Measurements from ENCODE around the gene ZNF248.
"Not testable (repeated sequence)": the region's sequence is repeated elsewhere in the genome, so short reads cannot be mapped to it uniquely, and the experiment has no call there.

ZNF248 gene

DNA sequence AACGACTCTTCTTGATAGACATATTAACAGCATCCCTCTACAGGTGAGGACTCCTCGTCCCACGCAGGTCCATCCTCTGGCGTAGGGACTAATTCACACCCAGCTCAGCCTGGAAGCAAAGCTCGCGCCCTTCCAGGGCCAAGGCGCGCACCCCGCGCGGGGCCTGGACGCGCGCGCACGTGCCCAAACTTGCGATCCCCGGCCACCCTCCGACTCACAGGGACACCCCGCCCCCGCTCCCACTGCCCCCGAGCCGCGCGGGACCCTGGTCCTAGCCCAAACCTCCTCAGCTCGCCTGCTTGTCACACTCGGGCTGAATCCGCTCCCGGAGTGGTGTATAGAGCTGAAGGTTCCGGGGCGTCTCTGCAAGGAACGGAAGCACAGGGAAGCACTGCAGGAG is 76.9 kb downstream of the ZNF248 start:
- no peaks in the 10 kb centered on the region for H3K27me3 Mint-ChIP-seq
- peaks cover 17% of the 10 kb centered on the region for H3K36me3 Mint-ChIP-seq
- peaks cover 10% of the 10 kb centered on the region for H3K9me3 Mint-ChIP-seq
- ATAC-seq: no peak
- no peak overlapping the region for H3K4me3 Mint-ChIP-seq
- H3K27ac Mint-ChIP-seq: no peak overlapping the region
- H3K4me1 Mint-ChIP-seq: no peaks in the 10 kb centered on the region

DNA sequence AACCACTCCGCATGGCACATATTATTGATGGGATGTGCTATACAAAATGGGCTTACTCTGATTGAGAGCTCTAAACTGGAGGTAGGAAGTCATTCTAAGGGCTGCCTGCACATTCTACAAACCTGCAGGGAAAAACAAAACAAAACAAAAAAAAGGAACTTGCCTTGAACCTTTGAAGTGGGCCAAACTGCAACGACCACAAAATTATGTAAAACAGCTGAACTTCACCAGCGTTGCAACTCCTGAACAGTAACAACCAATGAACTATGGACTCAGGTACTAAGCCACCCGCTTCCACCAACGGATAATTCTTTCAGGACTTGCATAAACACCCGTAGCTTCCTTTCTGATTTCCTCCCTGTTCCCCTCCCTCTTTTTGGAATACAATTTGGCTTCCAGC is 80.4 kb downstream of the ZNF248 start:
- Mint-ChIP-seq H3K27me3 (no peaks in the 10 kb centered on the region), H3K27ac (no peak overlapping the region), H3K36me3 (peaks cover 2% of the 10 kb centered on the region), H3K4me1 (no peaks in the 10 kb centered on the region), H3K4me3 (no peak overlapping the region), H3K9me3 (peaks cover 4% of the 10 kb centered on the region)
- no peak for ATAC-seq

DNA sequence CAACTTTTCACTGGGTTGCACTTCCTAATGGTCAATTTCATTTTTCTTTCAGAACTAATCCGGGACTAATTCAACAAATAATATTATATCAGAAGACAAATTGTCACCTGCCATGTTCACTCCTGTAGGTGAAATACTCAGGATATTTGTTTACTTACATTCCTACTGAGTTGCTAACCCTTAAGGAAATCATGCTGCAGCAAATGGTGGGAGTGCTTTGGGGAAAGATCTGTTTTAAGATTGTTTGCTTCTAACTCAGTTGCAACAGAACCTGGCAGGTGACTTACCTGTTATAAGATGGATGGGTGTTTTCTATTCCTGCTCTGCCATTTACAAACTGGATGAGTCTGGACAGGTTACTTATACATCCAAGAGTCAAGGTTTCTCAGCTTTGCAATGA is 81.8 kb downstream of the ZNF248 start:
- Mint-ChIP-seq H3K27ac (no peak overlapping the region), H3K9me3 (peaks cover 3% of the 10 kb centered on the region), H3K4me1 (no peaks in the 10 kb centered on the region), H3K4me3 (no peak overlapping the region), H3K36me3 (no peaks in the 10 kb centered on the region), H3K27me3 (no peaks in the 10 kb centered on the region)
- no peak for ATAC-seq

DNA sequence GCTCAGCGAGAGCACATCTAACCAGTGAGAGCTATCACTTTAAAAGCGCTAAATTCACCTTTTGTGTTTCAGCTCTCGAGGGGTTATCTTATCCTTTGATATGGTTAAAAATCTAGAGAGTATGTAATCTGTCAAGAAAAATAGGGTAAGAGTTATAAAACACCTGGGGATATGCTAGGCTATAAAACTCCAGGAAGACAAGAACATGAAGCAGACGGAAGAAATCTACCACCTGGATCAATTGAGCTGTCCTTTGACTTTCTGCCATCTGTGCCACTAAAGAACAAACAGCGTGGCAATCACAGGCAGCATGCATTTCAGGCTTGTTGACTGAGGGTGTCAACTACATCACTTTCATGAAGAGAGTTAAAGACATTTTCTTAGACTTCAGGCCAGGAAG is 83.1 kb downstream of the ZNF248 start:
- Mint-ChIP-seq H3K4me1 (no peaks in the 10 kb centered on the region), H3K4me3 (no peak overlapping the region), H3K36me3 (no peaks in the 10 kb centered on the region), H3K9me3 (peaks cover 3% of the 10 kb centered on the region), H3K27ac (no peak overlapping the region), H3K27me3 (no peaks in the 10 kb centered on the region)
- no peak for ATAC-seq

DNA sequence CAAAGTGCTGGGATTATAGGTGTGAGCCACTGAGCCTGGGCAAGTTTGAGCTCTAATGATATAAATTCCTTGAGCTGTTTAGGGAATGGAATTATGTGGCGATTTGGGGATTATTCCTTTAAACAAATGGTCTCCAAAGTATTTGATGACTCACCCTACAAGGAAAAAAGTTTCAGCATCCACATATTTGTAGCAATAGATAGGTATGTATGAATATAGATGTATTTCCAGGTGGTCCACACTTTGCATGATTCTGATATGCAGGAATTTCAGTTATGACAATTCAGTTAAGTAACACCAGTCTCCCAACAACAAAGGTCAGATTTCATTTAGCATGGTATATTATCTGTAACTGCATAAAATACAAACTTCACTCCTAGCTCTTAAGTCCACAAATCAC is 92.2 kb downstream of the ZNF248 start:
- Mint-ChIP-seq H3K27ac (no peak overlapping the region), H3K36me3 (peaks cover 50% of the 10 kb centered on the region), H3K9me3 (peaks cover 30% of the 10 kb centered on the region), H3K27me3 (no peaks in the 10 kb centered on the region), H3K4me1 (no peaks in the 10 kb centered on the region), H3K4me3 (no peak overlapping the region)
- no peak for ATAC-seq

DNA sequence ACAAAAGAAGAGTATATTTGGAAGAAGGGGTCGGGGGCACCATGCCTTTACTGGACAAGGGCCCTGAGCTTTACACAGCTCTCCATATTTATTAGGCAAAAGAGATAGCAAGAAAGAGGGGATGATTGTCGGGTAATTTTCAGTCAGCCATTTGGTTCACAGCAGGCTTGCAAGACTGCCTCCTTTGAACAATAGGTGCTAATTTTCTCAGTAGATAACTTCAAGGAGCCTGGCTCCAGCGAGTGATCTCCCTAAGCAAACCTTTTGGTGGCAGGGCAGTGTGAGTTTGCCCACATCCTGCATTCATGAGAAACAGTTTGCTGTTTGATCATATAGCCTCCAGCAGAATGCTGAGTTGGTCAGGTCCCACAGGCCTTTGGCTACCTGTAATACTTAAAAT is 94.3 kb downstream of the ZNF248 start:
- H3K4me3 Mint-ChIP-seq: no peak overlapping the region

DNA sequence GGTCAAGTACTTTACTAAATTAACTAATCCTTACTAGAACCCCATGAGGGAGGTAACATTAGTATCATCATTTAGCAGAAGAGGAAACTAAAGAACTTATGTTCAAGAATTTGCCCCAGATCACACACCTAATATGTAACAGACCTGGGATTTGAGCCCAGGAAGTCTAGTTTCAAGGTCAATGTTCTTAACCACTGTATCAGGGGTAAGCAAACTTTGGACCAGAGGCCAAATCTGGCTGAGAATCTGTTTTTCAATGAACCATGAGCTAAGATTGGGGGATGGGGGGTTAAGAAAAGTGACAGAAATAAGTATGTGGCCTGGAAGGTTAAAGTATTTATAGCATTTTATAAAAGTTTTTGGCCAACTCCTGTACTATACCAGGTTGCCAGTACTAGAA is 95.1 kb downstream of the ZNF248 start:
- peaks cover 40% of the 10 kb centered on the region for H3K36me3 Mint-ChIP-seq
- H3K9me3 Mint-ChIP-seq: peaks cover 22% of the 10 kb centered on the region
- no peaks in the 10 kb centered on the region for H3K27me3 Mint-ChIP-seq
- no peaks in the 10 kb centered on the region for H3K4me1 Mint-ChIP-seq
- ATAC-seq: no peak
- H3K4me3 Mint-ChIP-seq: no peak overlapping the region
- H3K27ac Mint-ChIP-seq: no peak overlapping the region

More for the DNA sequence above, 94.3 kb downstream of the ZNF248 start:
- Mint-ChIP-seq H3K27ac (no peak overlapping the region), H3K4me1 (no peaks in the 10 kb centered on the region), H3K9me3 (peaks cover 26% of the 10 kb centered on the region), H3K27me3 (no peaks in the 10 kb centered on the region), H3K36me3 (peaks cover 47% of the 10 kb centered on the region)
- ATAC-seq: no peak

DNA sequence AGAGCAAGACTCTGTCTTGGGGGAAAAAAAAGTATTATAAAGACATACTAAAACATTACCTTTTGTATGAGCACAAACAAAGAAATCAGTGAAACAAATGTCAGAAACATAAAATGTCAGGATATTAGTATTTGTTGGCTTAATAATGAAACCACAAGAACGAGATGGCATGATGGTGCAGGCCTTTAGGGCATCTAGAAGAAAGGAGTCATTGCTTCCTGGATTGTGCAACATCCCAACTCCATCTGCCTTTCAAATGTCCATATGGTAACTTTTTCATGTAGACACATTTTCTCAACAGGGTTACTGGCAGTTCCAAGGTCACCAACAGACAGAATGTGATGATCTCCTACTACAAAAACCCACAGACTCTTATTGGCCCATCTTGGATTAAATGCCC is 96.6 kb downstream of the ZNF248 start:
- no peaks in the 10 kb centered on the region for H3K27me3 Mint-ChIP-seq
- H3K9me3 Mint-ChIP-seq: peaks cover 17% of the 10 kb centered on the region
- ATAC-seq: no peak
- no peak overlapping the region for H3K27ac Mint-ChIP-seq
- H3K36me3 Mint-ChIP-seq: peaks cover 33% of the 10 kb centered on the region
- H3K4me3 Mint-ChIP-seq: no peak overlapping the region
- no peaks in the 10 kb centered on the region for H3K4me1 Mint-ChIP-seq

DNA sequence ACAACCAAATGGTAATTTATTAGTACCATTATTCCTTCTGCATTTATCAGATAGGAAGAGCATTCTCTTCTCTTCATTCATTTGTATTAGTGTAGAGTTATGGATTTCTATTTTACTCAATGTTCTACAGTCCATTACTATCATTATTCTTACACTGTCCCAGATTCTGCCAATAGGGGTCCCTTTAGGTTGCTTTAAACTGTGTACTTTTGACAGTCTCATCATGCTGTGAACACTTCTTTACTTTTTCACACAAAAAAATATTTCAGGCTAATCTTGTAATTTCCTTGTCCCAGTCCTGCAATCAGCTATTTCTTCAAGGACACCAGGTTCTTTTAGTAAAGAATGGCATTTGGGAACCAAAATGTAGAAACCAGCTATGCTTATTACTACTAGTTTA is 99.3 kb downstream of the ZNF248 start:
- Mint-ChIP-seq H3K36me3 (peaks cover 19% of the 10 kb centered on the region), H3K9me3 (peaks cover 12% of the 10 kb centered on the region), H3K4me3 (no peak overlapping the region), H3K27ac (no peak overlapping the region), H3K4me1 (no peaks in the 10 kb centered on the region), H3K27me3 (no peaks in the 10 kb centered on the region)
- ATAC-seq: no peak

DNA sequence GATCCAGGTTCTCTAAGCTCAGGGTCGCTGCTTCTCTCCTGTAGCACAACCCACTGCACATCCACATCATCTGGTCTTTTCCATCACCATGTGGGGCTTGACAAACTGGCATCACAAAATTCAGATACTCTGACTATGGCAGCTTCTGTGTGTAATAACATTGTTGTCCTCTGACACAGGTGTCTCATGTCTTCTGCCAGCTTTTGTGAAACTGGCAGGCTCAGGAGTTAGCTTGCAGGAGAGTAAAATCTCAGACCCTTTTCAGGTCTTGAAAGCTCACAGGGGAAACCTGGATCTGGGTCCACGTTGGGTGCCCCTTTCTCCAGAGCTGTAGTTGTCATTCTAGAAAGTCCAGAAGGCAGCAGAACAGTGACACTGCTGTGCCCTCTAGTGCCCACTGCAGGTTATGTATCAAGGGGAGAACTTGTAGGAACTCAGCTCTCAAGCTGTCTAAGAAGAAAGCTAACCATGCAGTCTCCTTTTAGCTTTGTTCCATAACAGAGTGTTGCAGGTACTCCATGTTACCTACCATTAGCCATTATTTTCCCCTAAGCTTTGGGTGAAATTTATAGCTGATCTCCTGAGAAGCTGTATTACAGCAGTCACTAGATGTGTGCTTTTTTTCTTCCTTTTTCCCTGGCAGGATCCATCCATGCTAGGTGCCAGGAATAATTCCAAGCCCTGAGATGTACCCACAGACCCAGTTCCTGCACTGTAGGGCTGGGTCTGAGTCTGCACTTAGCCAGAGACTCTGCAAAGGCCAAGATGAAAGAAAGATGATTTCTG is 102.7 kb downstream of the ZNF248 start:
- ATAC-seq: peak; percentile 41

DNA sequence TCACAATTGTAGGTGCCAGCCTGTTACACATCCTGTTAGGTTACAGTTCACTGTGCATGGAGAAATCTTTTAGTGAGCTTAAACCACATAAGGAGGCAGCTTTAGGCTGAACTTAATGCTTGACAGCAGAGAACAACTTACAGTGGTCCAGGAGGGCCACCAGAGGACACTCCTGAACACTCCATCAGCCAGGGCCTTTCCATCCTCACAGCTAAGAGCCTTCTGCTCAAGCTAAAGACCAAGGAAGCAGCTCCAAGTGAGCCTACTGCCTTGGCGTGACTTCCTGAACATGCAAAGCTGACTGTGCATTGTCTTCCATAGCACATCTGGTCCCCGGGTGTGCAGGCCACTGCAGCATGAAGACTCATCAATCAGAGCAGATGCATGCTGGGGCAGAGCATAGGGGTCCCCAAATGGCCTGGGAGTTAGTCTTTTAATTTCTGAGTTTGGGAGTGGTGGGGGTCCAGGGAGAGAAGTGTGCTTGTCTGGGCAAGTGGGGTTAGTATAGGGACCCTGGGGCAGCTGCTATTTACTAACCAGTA is 105.0 kb downstream of the ZNF248 start:
- no peak overlapping the region for H3K4me3 Mint-ChIP-seq
- no peak overlapping the region for H3K27ac Mint-ChIP-seq
- peaks cover 7% of the 10 kb centered on the region for H3K9me3 Mint-ChIP-seq
- H3K4me1 Mint-ChIP-seq: no peaks in the 10 kb centered on the region
- no peak for ATAC-seq
- no peaks in the 10 kb centered on the region for H3K36me3 Mint-ChIP-seq
- H3K27me3 Mint-ChIP-seq: no peaks in the 10 kb centered on the region

More for the DNA sequence above, 102.7 kb downstream of the ZNF248 start:
- no peaks in the 10 kb centered on the region for H3K4me1 Mint-ChIP-seq
- H3K27ac Mint-ChIP-seq: no peak overlapping the region
- peaks cover 5% of the 10 kb centered on the region for H3K9me3 Mint-ChIP-seq
- H3K27me3 Mint-ChIP-seq: no peaks in the 10 kb centered on the region
- H3K36me3 Mint-ChIP-seq: peaks cover 8% of the 10 kb centered on the region
- H3K4me3 Mint-ChIP-seq: no peak overlapping the region

DNA sequence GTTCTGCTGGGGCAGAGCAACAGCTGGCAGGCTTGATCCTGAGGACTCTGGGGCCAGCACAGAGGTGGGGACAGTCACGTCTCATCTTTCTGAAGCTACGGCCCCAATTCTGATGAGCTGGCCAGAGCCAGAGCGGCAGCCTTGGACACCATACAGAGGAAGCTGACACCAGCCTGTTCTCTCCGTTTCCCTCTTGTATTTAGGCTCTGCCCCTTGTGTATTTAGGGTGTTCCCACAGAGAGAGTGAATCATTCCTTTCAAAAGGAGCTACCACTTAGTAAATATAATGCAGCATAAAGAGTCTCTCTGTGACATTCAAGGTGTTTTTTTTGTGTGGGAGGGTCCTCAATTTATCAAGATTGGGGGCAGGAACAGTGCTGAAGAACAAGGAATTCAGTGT is 109.2 kb downstream of the ZNF248 start:
- Mint-ChIP-seq H3K27me3 (no peaks in the 10 kb centered on the region), H3K27ac (no peak overlapping the region), H3K4me1 (no peaks in the 10 kb centered on the region), H3K9me3 (peaks cover 7% of the 10 kb centered on the region), H3K36me3 (no peaks in the 10 kb centered on the region), H3K4me3 (no peak overlapping the region)
- peak; percentile 16 for ATAC-seq

DNA sequence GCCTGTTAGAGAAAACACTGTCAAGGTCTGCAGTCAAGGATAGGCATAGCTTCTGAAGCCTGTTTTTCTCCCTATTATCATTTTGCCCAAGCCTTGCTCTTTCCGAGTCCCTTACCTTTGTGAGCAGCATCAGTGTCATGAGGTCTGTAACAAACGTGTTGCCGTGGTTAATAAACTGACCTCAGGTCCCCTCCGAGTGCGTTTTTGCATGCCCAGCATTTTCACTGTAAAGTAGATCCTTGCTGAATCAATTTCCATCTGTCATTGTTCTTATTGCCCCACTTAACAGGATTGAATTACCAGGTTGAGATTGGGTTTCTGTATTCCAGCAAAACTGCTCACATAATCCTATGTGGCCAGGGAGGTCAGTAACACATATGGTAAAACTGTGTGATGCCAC is 110.3 kb downstream of the ZNF248 start:
- Mint-ChIP-seq H3K27ac (no peak overlapping the region), H3K36me3 (no peaks in the 10 kb centered on the region), H3K27me3 (no peaks in the 10 kb centered on the region), H3K4me1 (no peaks in the 10 kb centered on the region), H3K4me3 (no peak overlapping the region), H3K9me3 (peaks cover 6% of the 10 kb centered on the region)
- ATAC-seq: no peak

DNA sequence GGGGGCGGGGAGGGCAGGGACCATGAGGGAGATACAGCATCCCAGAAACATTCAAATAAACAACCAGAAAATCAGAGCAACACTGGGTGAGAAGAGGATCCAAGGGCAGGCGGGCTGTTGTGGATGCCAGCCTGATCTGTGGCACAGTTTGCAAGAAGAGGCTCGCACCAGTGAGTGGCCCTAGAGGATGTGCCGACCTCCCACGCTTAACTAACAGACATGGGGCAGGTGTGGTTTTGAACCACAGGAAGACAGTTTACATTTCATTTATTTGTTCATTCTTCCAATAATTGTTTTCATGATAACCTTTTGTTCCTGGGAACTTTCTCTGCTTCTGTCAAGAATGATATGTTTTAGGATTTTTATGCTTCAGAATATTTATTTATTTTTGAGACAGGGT is 115.6 kb downstream of the ZNF248 start:
- Mint-ChIP-seq H3K27me3 (peaks cover 3% of the 10 kb centered on the region), H3K4me3 (no peak overlapping the region), H3K36me3 (no peaks in the 10 kb centered on the region), H3K4me1 (no peaks in the 10 kb centered on the region), H3K27ac (no peak overlapping the region), H3K9me3 (no peaks in the 10 kb centered on the region)
- no peak for ATAC-seq

DNA sequence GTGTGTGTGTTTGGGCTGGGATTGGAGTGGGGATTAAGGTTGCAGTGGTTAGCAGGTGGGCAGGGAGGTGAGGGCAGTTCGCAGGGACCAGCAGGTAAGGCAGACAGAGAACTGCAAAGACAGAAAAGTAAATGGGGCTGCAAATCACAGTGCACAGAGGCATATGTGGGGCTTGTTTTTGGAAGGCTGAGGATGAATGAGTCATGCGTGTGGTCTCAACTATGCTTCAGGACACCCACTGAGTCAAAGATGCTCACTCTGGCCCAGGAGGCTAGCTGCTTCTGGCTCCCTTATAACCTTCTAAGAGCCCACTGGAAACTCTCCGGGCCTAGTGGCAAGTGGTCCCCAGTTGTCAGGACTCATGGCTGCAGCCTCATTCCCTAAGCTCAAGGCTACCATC is 118.2 kb downstream of the ZNF248 start:
- Mint-ChIP-seq H3K9me3 (no peaks in the 10 kb centered on the region), H3K27ac (no peak overlapping the region), H3K27me3 (peaks cover 16% of the 10 kb centered on the region), H3K4me3 (no peak overlapping the region), H3K4me1 (no peaks in the 10 kb centered on the region), H3K36me3 (no peaks in the 10 kb centered on the region)
- ATAC-seq: no peak

DNA sequence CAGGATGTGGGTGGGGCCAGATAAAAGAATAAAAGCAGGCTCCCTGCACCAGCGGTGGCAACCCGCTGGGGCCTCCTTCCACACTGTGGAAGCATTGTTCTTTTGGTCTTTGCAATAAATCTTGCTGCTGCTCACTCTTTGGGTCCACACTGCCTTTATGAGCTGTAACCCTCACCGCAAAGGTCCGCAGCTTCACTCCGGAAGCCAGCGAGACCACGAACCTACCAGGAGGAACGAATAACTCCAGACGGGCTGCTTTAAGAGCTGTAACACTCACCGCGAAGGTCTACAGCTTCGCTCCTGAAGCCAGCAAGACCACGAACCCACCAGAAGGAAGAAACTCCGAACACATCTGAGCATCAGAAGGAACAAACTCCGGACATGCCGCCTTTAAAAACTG is 119.2 kb downstream of the ZNF248 start:
- H3K36me3 Mint-ChIP-seq, H3K9me3 Mint-ChIP-seq, H3K27ac Mint-ChIP-seq, ATAC-seq, H3K4me1 Mint-ChIP-seq, H3K4me3 Mint-ChIP-seq: not testable (repeated sequence)
- H3K27me3 Mint-ChIP-seq: peaks cover 21% of the 10 kb centered on the region
